ENCODE results near the gene MT3. TPM values are rescaled to one million over a fixed set of nuclear protein-coding genes. Genes with fewer than 3 reads are reported as not detected.

Gene MT3
- total and polyA plus RNA-seq, 2 of the 8 experiments (the other 6 are each of a cell fraction or from before 2014, with no cell fraction given): 0.17 TPM; not detected in 1

DNA sequence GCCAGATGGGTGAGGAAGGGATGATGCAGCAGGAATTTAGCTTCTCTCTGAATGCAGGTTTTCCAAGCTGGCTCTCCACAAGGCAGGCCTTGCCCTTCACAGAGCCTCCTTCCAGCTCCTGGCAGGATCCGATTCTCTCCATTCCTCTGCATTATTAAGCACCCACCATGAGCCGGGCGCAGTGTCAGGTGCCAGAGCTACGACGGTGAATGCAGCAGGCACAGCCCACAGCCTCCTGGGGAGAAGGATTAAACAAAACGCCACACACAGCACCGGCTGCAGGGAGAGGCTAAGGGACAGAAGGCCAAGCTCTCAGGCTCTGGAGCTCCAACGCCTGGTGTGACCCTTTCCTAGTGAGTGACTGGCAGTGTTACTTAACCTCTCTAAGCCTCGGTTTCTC is 12.0 kb downstream of the MT3 start:
- Histone ChIP-seq H3K79me1 (ENCODE audit: low read depth, low read length) (no peaks in the 10 kb centered on the region), H3K36me3 (ENCODE audit: control insufficient read depth in 2 of 4, insufficient read depth in 4 of 4, low read length in 3 of 4) (no peaks in the 10 kb centered on the region), H3K79me2 (ENCODE audit: control insufficient read depth in 1 of 2, insufficient read depth in 2 of 2, low read length in 2 of 2) (no peaks in the 10 kb centered on the region), H3K18ac (ENCODE audit: extremely low read depth, low read length) (no peak overlapping the region), H3K27ac (ENCODE audit: low read depth, low read length) (no peak overlapping the region), H4K5ac (ENCODE audit: insufficient read length, low read depth, low read length) (no peak overlapping the region), H3K4me2 (ENCODE audit: insufficient read depth in 1 of 2, low read depth in 2 of 2, low read length in 2 of 2) (no peak overlapping the region), H3K27me3 (replicated peaks in 1 of 4; ENCODE audit: control insufficient read depth in 3 of 4, extremely low read depth in 1 of 4, insufficient read depth in 3 of 4, low read length in 3 of 4) (peaks cover 0 to 9% (median 0%) of the 10 kb centered on the region in 4 experiments; a peak in 1 of 7 replicates), H2BK120ac (replicated peaks; ENCODE audit: low read depth, low read length) (no peak overlapping the region), H3K14ac (ENCODE audit: insufficient read length) (no peak overlapping the region), H3K56ac (replicated peaks; ENCODE audit: insufficient read length, low read depth, low read length) (no peak overlapping the region), H3K9ac (replicated peaks in 1 of 4; ENCODE audit: extremely low read depth in 1 of 4, low read depth in 3 of 4, low read length in 3 of 4) (no peak overlapping the region), H2BK12ac (ENCODE audit: low read depth, low read length) (no peak overlapping the region), H3K4ac (replicated peaks; ENCODE audit: insufficient read length, low read depth, low read length) (no peak overlapping the region), H3K23ac (ENCODE audit: insufficient read length) (no peak overlapping the region), H2BK5ac (ENCODE audit: low read depth, low read length) (no peak overlapping the region), H2BK20ac (ENCODE audit: low read length) (no peak overlapping the region), H3K4me1 (replicated peaks in 1 of 4; ENCODE audit: control insufficient read depth in 3 of 4, insufficient read depth in 4 of 4, low read length in 3 of 4) (no peaks in the 10 kb centered on the region), H4K8ac (ENCODE audit: extremely low read depth, insufficient read depth, low read length) (no peak overlapping the region), H2AK5ac (ENCODE audit: low read depth, low read length) (no peak overlapping the region), H4K91ac (replicated peaks; ENCODE audit: insufficient read length, low read length) (no peak overlapping the region), H2BK15ac (ENCODE audit: low read length) (no peak overlapping the region), H3K9me3 (ENCODE audit: insufficient read depth in 2 of 2, low read depth in 1 of 2, low read length in 1 of 2) (no peaks in the 10 kb centered on the region), H3K4me3 (ENCODE audit: extremely low read depth in 1 of 4, insufficient read depth in 2 of 4, low read depth in 3 of 4, low read length in 4 of 4) (no peak overlapping the region), H3K23me2 (ENCODE audit: low read depth, low read length) (no peaks in the 10 kb centered on the region), H4K20me1 (replicated peaks in 1 of 2; ENCODE audit: control insufficient read depth in 1 of 2, insufficient read depth in 2 of 2, low read length in 2 of 2) (peaks cover 0 to 2% of the 10 kb centered on the region in 2 experiments), H2AFZ (ENCODE audit: low read length) (no peak overlapping the region)
- ChIA-PET CTCF (ENCODE audit: partially characterized antibody) (interaction anchor here (0.6 to 9.2 kb wide), 35 partner anchors 10 to 346 kb away, joined by 3 to 85 read pairs (median 6); partner anchors contain the start of genes MT1A, MT1G and MT3), POLR2A (ENCODE audit: partially characterized antibody) (no interaction called here)
- FAIRE-seq (no peak), DNase-seq (ENCODE audit: low read depth in 1 of 2, low spot score in 2 of 2) (no peak)
- 76% methylated on average over 9 of the region's 9 CpGs; no CpG with 5 or more reads in 1 of the 2 experiments for whole genome bisulfite sequencing, 2 experiments (ENCODE audit: extremely low coverage in 1 of 2, insufficient coverage in 1 of 2, insufficient read length in 1 of 2, insufficient replicate concordance in 2 of 2, low coverage in 1 of 2, low lambda C conversion rate in 2 of 2, missing lambda C conversion rate in 1 of 2)
- TF ChIP-seq CHD2 (IDR thresholded peaks at IDR 0.05; ENCODE audit: low read length) (no peak), NRF1 (IDR thresholded peaks at IDR 0.05; ENCODE audit: low read depth, low read length) (no peak), CREB1 (IDR thresholded peaks at IDR 0.05) (no peak), CEBPB (IDR thresholded peaks at IDR 0.05; ENCODE audit: low read depth, low read length) (no peak), RXRA (IDR thresholded peaks at IDR 0.05; ENCODE audit: insufficient read depth, low read depth, low read length) (no peak), TCF12 (IDR thresholded peaks at IDR 0.05; ENCODE audit: low read depth, low read length) (no peak), BRCA1 (IDR thresholded peaks at IDR 0.05; ENCODE audit: low read depth, low read length) (no peak), KDM1A (IDR thresholded peaks at IDR 0.05; ENCODE audit: borderline replicate concordance, low read length) (no peak), EZH2 (IDR thresholded peaks at IDR 0.05; ENCODE audit: low read depth, low read length, severe bottlenecking) (no peak), RBBP5 (IDR thresholded peaks at IDR 0.05; ENCODE audit: borderline replicate concordance, low read depth, low read length) (no peak), POLR2A (IDR thresholded peaks at IDR 0.05; ENCODE audit: control extremely low read depth in 1 of 2, low read depth in 2 of 2, low read length in 2 of 2) (no peak), CTBP2 (IDR thresholded peaks at IDR 0.05; ENCODE audit: borderline replicate concordance, insufficient read depth, insufficient read length, low read length) (no peak), TAF7 (optimal IDR thresholded peaks at IDR 0.05; ENCODE audit: borderline replicate concordance, low read depth, low read length) (no peak), HDAC2 (IDR thresholded peaks at IDR 0.05; ENCODE audit: borderline replicate concordance in 1 of 2, low read depth in 2 of 2, low read length in 2 of 2) (no peak), CBX8 (IDR thresholded peaks at IDR 0.05; ENCODE audit: borderline replicate concordance, low read depth, low read length) (no peak)

Data from H1 (cell line).